ENCODE results near the gene BIRC3. TPM values are rescaled to one million over a fixed set of nuclear protein-coding genes. Genes with fewer than 3 reads are reported as not detected.
"Not testable (repeated sequence)": the region's sequence is repeated elsewhere in the genome, so short reads cannot be mapped to it uniquely, and the experiment has no call there.

BIRC3 gene
- total and polyA plus RNA-seq, 4 donors, result 2.6 to 19.3 (median 11.9) TPM

DNA sequence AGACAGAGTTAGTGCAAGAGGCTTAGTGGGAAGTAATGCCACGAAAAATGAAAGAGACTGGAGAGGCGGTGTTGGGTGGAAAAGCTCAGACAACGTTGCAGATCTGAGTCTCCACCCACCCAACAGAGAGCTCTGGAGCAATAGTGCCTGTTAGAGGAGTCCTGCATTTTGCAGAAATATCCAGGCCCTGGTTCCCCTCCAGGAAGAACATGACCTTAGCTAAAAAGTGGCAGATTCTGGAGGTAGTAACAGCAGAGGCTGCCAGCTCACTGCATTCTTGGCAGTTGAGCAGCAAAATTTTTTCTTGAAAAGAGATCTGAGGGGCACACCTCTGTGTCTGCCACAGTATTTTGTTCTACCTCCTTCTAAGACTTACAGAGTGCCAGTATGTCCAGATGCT is 27.7 kb upstream of the BIRC3 start:
- intact Hi-C loops (cut with DNase I), result loop anchor here (5.0 kb wide), 2 partner anchors 58 to 208 kb away; partner anchors contain the start of gene BIRC2 (in 1 of the 2)
- WGBS, 2 donors, result 3 to 4% methylated on average over 3 of the region's 3 CpGs
- peak overlapping the region in 1 of 2 donors; percentile 71 for H3K27ac ChIP-seq (ENCODE audit: low read depth in 1 of 2, low read length in 2 of 2)
- H3K4me3 ChIP-seq (ENCODE audit: low read length in 2 of 2), result no peak overlapping the region
- ATAC-seq (ENCODE audit: low FRiP score), result peak; percentile 52
- peaks cover 0 to 2% of the 10 kb centered on the region in 2 donors for H3K4me1 ChIP-seq (ENCODE audit: control insufficient read depth in 1 of 2, insufficient read depth in 2 of 2, low read length in 2 of 2)
- no peak for DNase-seq
- H3K27me3 ChIP-seq (ENCODE audit: control insufficient read depth in 1 of 2, insufficient read depth in 2 of 2, low read length in 1 of 2), result no peaks in the 10 kb centered on the region
- H3K36me3 ChIP-seq (ENCODE audit: control insufficient read depth in 1 of 2, insufficient read depth in 2 of 2, low read length in 1 of 2), result no peaks in the 10 kb centered on the region
- no peaks in the 10 kb centered on the region for H3K9me3 ChIP-seq (ENCODE audit: control insufficient read depth, low read length)

DNA sequence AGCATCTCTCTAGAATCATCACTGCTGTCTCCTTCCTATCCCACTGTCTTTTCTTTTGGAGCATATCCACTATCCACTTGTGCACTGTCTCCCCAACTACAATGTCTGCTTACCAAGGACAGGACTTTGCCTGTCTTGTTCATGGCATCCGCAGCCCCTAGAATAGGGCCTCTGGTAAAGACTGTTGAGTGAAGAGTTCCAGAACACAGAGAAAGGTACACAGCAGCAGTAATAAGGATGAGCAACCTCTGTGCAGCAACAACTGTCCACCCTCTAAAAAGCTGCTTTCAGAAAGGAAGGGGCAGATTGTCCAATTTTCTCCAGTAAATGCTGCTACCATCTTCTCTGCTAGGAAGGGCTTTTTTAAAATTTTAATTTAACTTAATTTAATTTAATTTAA is 25.5 kb upstream of the BIRC3 start:
- no peak for ATAC-seq (ENCODE audit: low FRiP score)
- intact Hi-C loops (cut with DNase I), result loop anchor here in 1 of 2 donors (5.0 kb wide), 1 partner anchor 50 kb away; no protein-coding TSS in a partner anchor
- Histone ChIP-seq H3K27ac (ENCODE audit: low read depth in 1 of 2, low read length in 2 of 2) (no peak overlapping the region), H3K4me3 (ENCODE audit: low read length in 2 of 2) (no peak overlapping the region), H3K36me3 (ENCODE audit: control insufficient read depth in 1 of 2, insufficient read depth in 2 of 2, low read length in 1 of 2) (no peaks in the 10 kb centered on the region), H3K4me1 (ENCODE audit: control insufficient read depth in 1 of 2, insufficient read depth in 2 of 2, low read length in 2 of 2) (peaks cover 0 to 2% of the 10 kb centered on the region in 2 donors), H3K9me3 (ENCODE audit: control insufficient read depth, low read length) (no peaks in the 10 kb centered on the region), H3K27me3 (ENCODE audit: control insufficient read depth in 1 of 2, insufficient read depth in 2 of 2, low read length in 1 of 2) (no peaks in the 10 kb centered on the region)
- DNase-seq, result no peak
- WGBS, 2 donors, result 96 to 100% methylated on average over 1 of the region's 1 CpG

GRCh38 chr11:102292933-102293332 is 24.4 kb upstream of the BIRC3 start:
- no peaks in the 10 kb centered on the region for H3K36me3 ChIP-seq (ENCODE audit: control insufficient read depth in 1 of 2, insufficient read depth in 2 of 2, low read length in 1 of 2)
- 92 to 95% methylated on average over 6 of the region's 6 CpGs for WGBS, 2 donors
- intact Hi-C loops (cut with DNase I), result loop anchor here in 1 of 2 donors (5.0 kb wide), 1 partner anchor 49 kb away; no protein-coding TSS in a partner anchor
- H3K9me3 ChIP-seq (ENCODE audit: control insufficient read depth, low read length), result no peaks in the 10 kb centered on the region
- H3K27me3 ChIP-seq (ENCODE audit: control insufficient read depth in 1 of 2, insufficient read depth in 2 of 2, low read length in 1 of 2), result no peaks in the 10 kb centered on the region
- no peak overlapping the region for H3K4me3 ChIP-seq (ENCODE audit: low read length in 2 of 2)
- H3K4me1 ChIP-seq (ENCODE audit: control insufficient read depth in 1 of 2, insufficient read depth in 2 of 2, low read length in 2 of 2), result peaks cover 0 to 2% of the 10 kb centered on the region in 2 donors
- no peak for ATAC-seq (ENCODE audit: low FRiP score)
- no peak for DNase-seq
- H3K27ac ChIP-seq (ENCODE audit: low read depth in 1 of 2, low read length in 2 of 2), result no peak overlapping the region

DNA sequence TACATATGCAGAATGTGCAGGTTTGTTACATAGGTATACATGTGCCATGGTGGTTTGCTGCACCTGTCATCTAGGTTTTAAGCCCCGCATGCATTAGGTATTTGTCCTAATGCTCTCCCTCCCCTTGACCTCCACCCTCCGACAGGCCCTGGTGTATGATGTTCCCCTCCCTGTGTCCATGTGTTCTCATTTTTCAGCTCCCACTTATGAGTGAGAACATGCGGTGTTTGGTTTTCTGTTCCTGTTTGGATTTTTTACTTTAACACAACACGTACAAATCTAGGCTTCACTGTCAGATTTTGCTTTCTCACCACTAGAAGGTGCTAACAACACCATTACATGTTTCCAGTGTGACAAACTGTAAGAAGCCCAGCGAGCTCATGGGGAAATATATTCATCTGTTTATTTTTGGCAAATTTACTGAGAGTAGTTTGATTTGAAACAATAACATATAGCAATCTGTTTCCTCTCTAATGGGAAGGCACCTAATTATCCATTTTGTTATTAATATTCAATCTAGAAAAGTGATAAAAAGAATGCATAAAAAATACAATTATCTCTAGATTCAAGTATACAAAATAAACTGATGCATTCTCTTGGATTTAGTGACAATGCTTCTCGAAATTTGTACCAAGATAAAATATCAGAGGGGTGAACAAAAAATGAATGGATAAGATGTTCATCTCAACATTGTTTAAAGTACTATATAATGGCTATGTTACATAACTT is 23.2 kb upstream of the BIRC3 start:
- ATAC-seq (ENCODE audit: low FRiP score) (peak; percentile 77), DNase-seq (no peak)
- H3K9me3 ChIP-seq (ENCODE audit: control insufficient read depth, low read length), result no peaks in the 10 kb centered on the region
- intact Hi-C loops (cut with DNase I), result loop anchor here in 1 of 2 donors (5.0 kb wide), 1 partner anchor 48 kb away; no protein-coding TSS in a partner anchor
- H3K27me3 ChIP-seq (ENCODE audit: control insufficient read depth in 1 of 2, insufficient read depth in 2 of 2, low read length in 1 of 2), result no peaks in the 10 kb centered on the region
- H3K36me3 ChIP-seq (ENCODE audit: control insufficient read depth in 1 of 2, insufficient read depth in 2 of 2, low read length in 1 of 2), result no peaks in the 10 kb centered on the region
- H3K4me1 ChIP-seq (ENCODE audit: control insufficient read depth in 1 of 2, insufficient read depth in 2 of 2, low read length in 2 of 2), result peaks cover 0 to 2% of the 10 kb centered on the region in 2 donors
- no peak overlapping the region for H3K27ac ChIP-seq (ENCODE audit: low read depth in 1 of 2, low read length in 2 of 2)
- H3K4me3 ChIP-seq (ENCODE audit: low read length in 2 of 2), result no peak overlapping the region
- WGBS, 2 donors, result 18 to 24% methylated on average over 6 of the region's 6 CpGs

GRCh38 chr11:102295045-102295444 is 22.2 kb upstream of the BIRC3 start:
- DNase-seq (no peak), ATAC-seq (ENCODE audit: low FRiP score) (no peak)
- Histone ChIP-seq H3K27ac (ENCODE audit: low read depth in 1 of 2, low read length in 2 of 2) (no peak overlapping the region), H3K27me3 (ENCODE audit: control insufficient read depth in 1 of 2, insufficient read depth in 2 of 2, low read length in 1 of 2) (no peaks in the 10 kb centered on the region), H3K36me3 (ENCODE audit: control insufficient read depth in 1 of 2, insufficient read depth in 2 of 2, low read length in 1 of 2) (no peaks in the 10 kb centered on the region), H3K4me1 (ENCODE audit: control insufficient read depth in 1 of 2, insufficient read depth in 2 of 2, low read length in 2 of 2) (no peaks in the 10 kb centered on the region), H3K4me3 (ENCODE audit: low read length in 2 of 2) (no peak overlapping the region), H3K9me3 (ENCODE audit: control insufficient read depth, low read length) (no peaks in the 10 kb centered on the region)
- 62 to 64% methylated on average over 2 of the region's 2 CpGs for WGBS, 2 donors
- intact Hi-C loops (cut with DNase I), result no loop called here

DNA sequence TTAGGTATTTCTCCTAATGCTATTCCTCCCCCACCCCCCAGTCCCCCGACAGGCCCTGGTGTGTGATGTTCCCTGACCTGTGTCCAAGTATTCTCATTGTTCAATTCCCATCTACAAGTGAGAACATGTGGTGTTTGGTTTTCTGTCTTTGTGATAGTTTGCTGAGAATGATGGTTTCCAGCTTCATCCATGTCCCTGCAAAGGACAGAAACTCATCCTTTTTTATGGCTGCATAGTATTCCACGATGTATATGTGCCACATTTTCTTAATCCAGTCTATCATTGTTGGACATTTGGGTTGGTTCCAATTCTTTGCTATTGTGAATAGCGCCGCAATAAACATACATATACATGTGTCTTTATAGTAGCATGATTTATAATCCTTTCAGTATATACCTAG is 20.5 kb upstream of the BIRC3 start:
- DNase-seq; H3K4me1 ChIP-seq (ENCODE audit: control insufficient read depth in 1 of 2, insufficient read depth in 2 of 2, low read length in 2 of 2); H3K27me3 ChIP-seq (ENCODE audit: control insufficient read depth in 1 of 2, insufficient read depth in 2 of 2, low read length in 1 of 2); H3K36me3 ChIP-seq (ENCODE audit: control insufficient read depth in 1 of 2, insufficient read depth in 2 of 2, low read length in 1 of 2); H3K4me3 ChIP-seq (ENCODE audit: low read length in 2 of 2); ATAC-seq (ENCODE audit: low FRiP score); H3K9me3 ChIP-seq (ENCODE audit: control insufficient read depth, low read length); intact Hi-C loops (cut with DNase I); H3K27ac ChIP-seq (ENCODE audit: low read depth in 1 of 2, low read length in 2 of 2): not testable (repeated sequence)
- 85 to 97% methylated on average over 4 of the region's 4 CpGs for WGBS, 2 donors

DNA sequence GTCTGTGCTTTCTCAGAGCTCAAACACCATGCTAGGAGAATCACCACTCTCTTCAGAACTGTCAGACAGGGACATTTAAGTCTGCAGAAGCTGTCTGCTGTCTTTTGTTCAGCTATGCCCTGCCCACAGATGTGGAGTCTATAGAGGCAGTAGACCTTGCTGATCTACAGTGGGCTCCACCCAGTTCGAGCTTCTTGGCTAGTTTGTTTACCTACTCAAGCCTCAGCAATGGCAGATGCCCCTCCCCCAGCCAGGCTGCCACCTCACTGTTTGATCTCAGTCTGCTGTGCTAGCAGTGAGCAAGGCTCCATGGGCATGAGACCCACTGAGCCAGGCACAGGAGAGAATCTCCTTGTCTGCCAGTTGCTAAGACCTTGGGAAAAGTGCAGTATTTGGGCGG is 16.4 kb upstream of the BIRC3 start:
- H3K27ac ChIP-seq (ENCODE audit: low read depth in 1 of 2, low read length in 2 of 2); H3K27me3 ChIP-seq (ENCODE audit: control insufficient read depth in 1 of 2, insufficient read depth in 2 of 2, low read length in 1 of 2); DNase-seq; H3K4me1 ChIP-seq (ENCODE audit: control insufficient read depth in 1 of 2, insufficient read depth in 2 of 2, low read length in 2 of 2); ATAC-seq (ENCODE audit: low FRiP score); H3K4me3 ChIP-seq (ENCODE audit: low read length in 2 of 2); intact Hi-C loops (cut with DNase I); H3K9me3 ChIP-seq (ENCODE audit: control insufficient read depth, low read length); H3K36me3 ChIP-seq (ENCODE audit: control insufficient read depth in 1 of 2, insufficient read depth in 2 of 2, low read length in 1 of 2): not testable (repeated sequence)
- WGBS, 2 donors, result 60 to 77% methylated on average over 2 of the region's 2 CpGs

DNA sequence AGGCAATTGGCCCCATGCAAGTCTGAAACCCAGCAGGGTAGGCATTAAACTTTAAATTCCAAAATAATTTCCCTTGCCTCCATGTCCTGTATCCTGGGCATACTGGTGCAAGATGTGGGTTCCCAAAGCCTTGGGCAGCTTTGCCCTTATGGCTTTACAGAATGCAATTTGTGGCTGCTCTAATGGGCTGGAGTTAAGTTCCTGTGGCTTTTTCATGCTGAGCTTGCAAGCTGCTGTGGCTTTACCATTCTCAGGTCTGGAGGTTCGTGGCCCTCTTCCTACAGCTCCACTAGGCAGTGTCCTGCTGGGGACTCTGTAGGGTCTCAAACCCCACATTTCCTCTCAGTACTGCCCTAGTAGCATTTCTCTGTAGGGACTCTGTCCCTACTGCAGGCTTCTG is 15.0 kb upstream of the BIRC3 start:
- no peak overlapping the region for H3K4me3 ChIP-seq (ENCODE audit: low read length in 2 of 2)
- intact Hi-C loops (cut with DNase I), result no loop called here
- ATAC-seq (ENCODE audit: low FRiP score) (no peak), DNase-seq (no peak)
- H3K36me3 ChIP-seq (ENCODE audit: control insufficient read depth in 1 of 2, insufficient read depth in 2 of 2, low read length in 1 of 2), result no peaks in the 10 kb centered on the region
- no peaks in the 10 kb centered on the region for H3K4me1 ChIP-seq (ENCODE audit: control insufficient read depth in 1 of 2, insufficient read depth in 2 of 2, low read length in 2 of 2)
- H3K27me3 ChIP-seq (ENCODE audit: control insufficient read depth in 1 of 2, insufficient read depth in 2 of 2, low read length in 1 of 2), result peaks cover 0 to 3% of the 10 kb centered on the region in 2 donors
- WGBS, 2 donors, result 61 to 97% methylated on average over 1 of the region's 1 CpG
- H3K9me3 ChIP-seq (ENCODE audit: control insufficient read depth, low read length), result peaks cover 4% of the 10 kb centered on the region
- H3K27ac ChIP-seq (ENCODE audit: low read depth in 1 of 2, low read length in 2 of 2), result no peak overlapping the region

GRCh38 chr11:102304686-102305085 is 12.6 kb upstream of the BIRC3 start:
- no peak for ATAC-seq (ENCODE audit: low FRiP score)
- intact Hi-C loops (cut with DNase I), result no loop called here
- no peak for DNase-seq
- Histone ChIP-seq H3K27ac (ENCODE audit: low read depth in 1 of 2, low read length in 2 of 2) (no peak overlapping the region), H3K9me3 (ENCODE audit: control insufficient read depth, low read length) (peaks cover 4% of the 10 kb centered on the region), H3K4me3 (ENCODE audit: low read length in 2 of 2) (no peak overlapping the region), H3K4me1 (ENCODE audit: control insufficient read depth in 1 of 2, insufficient read depth in 2 of 2, low read length in 2 of 2) (no peaks in the 10 kb centered on the region), H3K36me3 (ENCODE audit: control insufficient read depth in 1 of 2, insufficient read depth in 2 of 2, low read length in 1 of 2) (no peaks in the 10 kb centered on the region), H3K27me3 (ENCODE audit: control insufficient read depth in 1 of 2, insufficient read depth in 2 of 2, low read length in 1 of 2) (peaks cover 0 to 3% of the 10 kb centered on the region in 2 donors)
- 95 to 96% methylated on average over 4 of the region's 4 CpGs for WGBS, 2 donors
